ENCODE data around the gene CLSTN2. TPM values are rescaled to one million over a fixed set of nuclear protein-coding genes. Genes with fewer than 3 reads are reported as not detected.

The CLSTN2 gene
- total RNA-seq, 2 donors from 2014 or later = 13.6 to 28.3 TPM

DNA sequence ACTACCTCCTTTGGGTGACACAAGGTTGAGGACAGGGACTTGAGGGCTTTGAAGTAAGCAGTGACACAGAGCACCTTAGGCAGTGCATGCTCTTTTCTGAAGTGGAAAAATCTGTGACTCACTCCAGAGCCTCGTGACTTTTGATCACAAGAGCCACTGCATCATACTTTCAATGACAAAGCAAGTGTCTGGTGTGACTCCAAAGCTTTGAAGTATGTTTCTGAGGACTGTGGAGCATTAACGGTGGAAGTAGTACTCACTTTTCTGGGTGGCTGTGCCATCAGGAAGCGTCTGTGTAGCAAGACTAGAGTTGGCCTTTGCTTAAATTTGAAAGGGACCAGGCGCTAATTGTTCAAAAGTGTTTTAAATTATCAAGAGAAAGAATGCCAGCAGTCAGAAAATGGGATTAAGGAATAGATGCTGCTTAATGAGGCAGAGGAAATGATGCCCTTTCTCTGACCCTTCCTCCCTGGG is 532.2 kb downstream of the CLSTN2 start:
- Histone ChIP-seq H3K27ac (peak overlapping the region in 1 of 2 donors; percentile 25), H3K27me3 (no peaks in the 10 kb centered on the region), H3K4me3 (no peak overlapping the region), H3K4me1 (peaks cover 0 to 8% of the 10 kb centered on the region in 2 donors), H3K36me3 (no peaks in the 10 kb centered on the region), H3K9me3 (no peaks in the 10 kb centered on the region)
- TF ChIP-seq, protein P1, sequence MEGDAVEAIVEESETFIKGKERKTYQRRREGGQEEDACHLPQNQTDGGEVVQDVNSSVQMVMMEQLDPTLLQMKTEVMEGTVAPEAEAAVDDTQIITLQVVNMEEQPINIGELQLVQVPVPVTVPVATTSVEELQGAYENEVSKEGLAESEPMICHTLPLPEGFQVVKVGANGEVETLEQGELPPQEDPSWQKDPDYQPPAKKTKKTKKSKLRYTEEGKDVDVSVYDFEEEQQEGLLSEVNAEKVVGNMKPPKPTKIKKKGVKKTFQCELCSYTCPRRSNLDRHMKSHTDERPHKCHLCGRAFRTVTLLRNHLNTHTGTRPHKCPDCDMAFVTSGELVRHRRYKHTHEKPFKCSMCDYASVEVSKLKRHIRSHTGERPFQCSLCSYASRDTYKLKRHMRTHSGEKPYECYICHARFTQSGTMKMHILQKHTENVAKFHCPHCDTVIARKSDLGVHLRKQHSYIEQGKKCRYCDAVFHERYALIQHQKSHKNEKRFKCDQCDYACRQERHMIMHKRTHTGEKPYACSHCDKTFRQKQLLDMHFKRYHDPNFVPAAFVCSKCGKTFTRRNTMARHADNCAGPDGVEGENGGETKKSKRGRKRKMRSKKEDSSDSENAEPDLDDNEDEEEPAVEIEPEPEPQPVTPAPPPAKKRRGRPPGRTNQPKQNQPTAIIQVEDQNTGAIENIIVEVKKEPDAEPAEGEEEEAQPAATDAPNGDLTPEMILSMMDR (IDR thresholded peaks at IDR 0.05) = no peak
- no peak for DNase-seq (ENCODE audit: low spot score)

DNA sequence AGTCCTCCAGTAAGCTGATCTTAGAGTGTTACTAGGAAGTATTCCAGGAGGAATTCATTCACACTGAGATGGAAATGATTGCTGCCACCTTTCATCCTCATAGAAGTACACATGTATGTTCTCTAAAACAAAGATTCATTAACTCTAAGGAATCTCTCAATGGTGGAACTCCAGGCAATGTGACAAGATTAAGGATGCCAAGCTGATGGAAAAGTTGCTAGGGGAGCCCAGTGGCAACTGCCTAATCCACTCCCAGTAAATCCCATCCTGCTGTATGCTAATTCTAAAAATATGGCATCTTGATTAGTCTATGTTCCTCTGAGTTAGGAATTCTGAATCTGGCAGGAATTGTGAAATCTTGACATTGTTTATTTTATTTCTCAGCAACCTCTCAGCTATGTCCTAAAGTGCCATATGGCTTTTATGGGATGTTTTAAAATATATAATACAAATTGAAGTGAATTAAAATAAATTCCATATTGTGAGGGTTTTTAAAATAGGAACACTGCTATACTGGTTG is 532.9 kb downstream of the CLSTN2 start:
- H3K9me3 ChIP-seq = no peaks in the 10 kb centered on the region
- H3K4me3 ChIP-seq = no peak overlapping the region
- H3K4me1 ChIP-seq = peaks cover 0 to 4% of the 10 kb centered on the region in 2 donors
- no peak overlapping the region for H3K27ac ChIP-seq
- TF ChIP-seq, protein P1 (IDR thresholded peaks at IDR 0.05) = no peak
- DNase-seq (ENCODE audit: low spot score) = no peak
- H3K27me3 ChIP-seq = no peaks in the 10 kb centered on the region
- H3K36me3 ChIP-seq = no peaks in the 10 kb centered on the region

DNA sequence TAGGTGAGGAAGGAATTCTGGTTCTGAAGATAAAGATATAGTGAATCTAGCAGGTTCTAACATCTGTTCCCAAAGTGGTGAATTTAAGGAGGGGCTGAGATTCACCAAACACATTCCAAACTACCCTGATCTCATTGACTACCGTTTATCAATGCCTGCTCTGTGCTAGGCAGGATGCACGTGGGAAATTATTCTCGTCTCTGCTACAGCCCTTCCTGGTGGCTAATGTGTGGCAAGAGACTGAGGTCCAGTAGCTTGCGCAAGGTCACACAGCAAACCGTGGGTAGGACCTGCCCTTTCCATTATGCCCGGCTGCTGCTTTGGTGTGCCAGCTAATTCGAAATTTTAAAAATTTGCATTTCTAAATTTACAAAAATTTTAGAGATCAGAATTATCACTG is 533.4 kb downstream of the CLSTN2 start:
- H3K4me3 ChIP-seq = no peak overlapping the region
- H3K4me1 ChIP-seq = no peaks in the 10 kb centered on the region
- H3K36me3 ChIP-seq = no peaks in the 10 kb centered on the region
- no peaks in the 10 kb centered on the region for H3K27me3 ChIP-seq
- no peak for DNase-seq (ENCODE audit: low spot score)
- H3K27ac ChIP-seq = no peak overlapping the region
- TF ChIP-seq, protein P1 (IDR thresholded peaks at IDR 0.05) = no peak
- no peaks in the 10 kb centered on the region for H3K9me3 ChIP-seq

DNA sequence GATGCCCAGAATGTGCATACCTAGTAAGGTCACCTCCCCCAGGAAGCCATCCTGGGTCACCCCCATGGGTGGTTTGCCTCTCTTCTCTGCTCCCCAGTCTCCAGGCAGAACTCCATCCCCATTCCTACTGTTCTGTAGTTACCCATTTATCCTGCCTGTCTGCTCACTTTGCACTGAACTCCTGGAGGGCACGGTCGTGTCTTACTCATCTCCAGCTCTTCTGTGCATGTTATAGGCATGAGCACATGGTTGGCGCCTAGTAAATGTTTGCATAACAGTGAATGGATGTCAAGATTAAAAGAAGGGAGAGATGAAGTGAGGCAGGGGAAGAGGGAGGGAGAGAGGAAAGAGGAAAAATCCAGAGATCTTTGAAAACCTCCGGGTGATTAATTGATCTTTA is 534.5 kb downstream of the CLSTN2 start:
- H3K4me3 ChIP-seq = no peak overlapping the region
- no peak overlapping the region for H3K27ac ChIP-seq
- TF ChIP-seq, protein P1 (IDR thresholded peaks at IDR 0.05) = no peak
- H3K9me3 ChIP-seq = no peaks in the 10 kb centered on the region
- H3K36me3 ChIP-seq = no peaks in the 10 kb centered on the region
- no peaks in the 10 kb centered on the region for H3K4me1 ChIP-seq
- no peaks in the 10 kb centered on the region for H3K27me3 ChIP-seq
- DNase-seq (ENCODE audit: low spot score) = no peak

DNA sequence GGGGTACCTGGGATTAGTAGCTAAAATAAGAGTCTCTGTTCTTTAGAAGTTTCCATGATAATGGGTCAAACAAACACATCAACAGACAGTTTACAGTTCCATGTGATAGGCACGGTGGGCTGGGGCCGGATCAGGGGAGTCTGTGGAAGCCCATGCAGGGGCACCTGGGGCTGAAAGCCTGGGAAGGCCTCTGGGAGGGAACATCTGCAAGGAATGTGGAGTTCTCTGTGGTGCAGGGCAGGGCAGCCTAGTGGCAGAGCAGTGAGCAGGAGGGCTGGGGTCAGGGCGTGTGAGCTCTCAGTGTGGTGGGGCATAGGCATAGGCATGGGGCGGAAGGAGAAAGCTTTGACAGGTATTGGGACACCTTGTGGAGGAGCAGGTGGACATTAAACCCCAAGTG is 535.2 kb downstream of the CLSTN2 start:
- DNase-seq (ENCODE audit: low spot score) = no peak
- TF ChIP-seq, protein P1 (IDR thresholded peaks at IDR 0.05) = no peak

DNA sequence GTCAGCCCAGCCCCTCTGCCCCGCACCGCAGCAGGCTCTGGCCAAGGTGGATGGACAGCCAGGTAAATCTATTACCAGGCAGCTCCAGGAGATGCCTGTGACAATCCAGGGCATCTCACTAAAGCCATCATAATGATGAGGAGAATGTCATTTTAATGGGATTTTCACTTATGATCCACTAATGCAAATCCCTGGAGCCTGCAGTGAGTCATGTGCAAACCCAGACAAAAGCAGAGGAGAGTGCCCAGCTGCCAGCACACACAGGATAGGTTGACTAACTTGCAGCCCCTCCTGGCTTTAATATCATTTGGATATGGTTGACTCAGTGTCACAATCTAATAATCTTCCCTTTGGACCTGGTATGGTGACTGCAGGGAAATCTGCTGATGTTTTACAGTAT is 536.0 kb downstream of the CLSTN2 start:
- H3K27me3 ChIP-seq = no peaks in the 10 kb centered on the region
- no peaks in the 10 kb centered on the region for H3K4me1 ChIP-seq
- TF ChIP-seq, protein P1 (IDR thresholded peaks at IDR 0.05) = no peak
- no peaks in the 10 kb centered on the region for H3K9me3 ChIP-seq
- H3K27ac ChIP-seq = no peak overlapping the region
- DNase-seq (ENCODE audit: low spot score) = no peak
- no peaks in the 10 kb centered on the region for H3K36me3 ChIP-seq
- H3K4me3 ChIP-seq = no peak overlapping the region

More for the DNA sequence above, 535.2 kb downstream of the CLSTN2 start:
- Histone ChIP-seq H3K4me3 (no peak overlapping the region), H3K27ac (no peak overlapping the region), H3K4me1 (no peaks in the 10 kb centered on the region), H3K36me3 (no peaks in the 10 kb centered on the region), H3K9me3 (no peaks in the 10 kb centered on the region), H3K27me3 (no peaks in the 10 kb centered on the region)

Measured in right atrium auricular region (tissue), 2 donors.